Measurements from ENCODE around the gene DNAH14.

- TF ChIP-seq POLR2A (IDR thresholded peaks at IDR 0.05; ENCODE audit: borderline replicate concordance, extremely low read depth, insufficient read depth, insufficient read length) (no peak), SP1 (IDR thresholded peaks at IDR 0.05; ENCODE audit: low read depth) (no peak), EZH2 (IDR thresholded peaks at IDR 0.05) (no peak)
- TF ChIP-seq, protein P1, sequence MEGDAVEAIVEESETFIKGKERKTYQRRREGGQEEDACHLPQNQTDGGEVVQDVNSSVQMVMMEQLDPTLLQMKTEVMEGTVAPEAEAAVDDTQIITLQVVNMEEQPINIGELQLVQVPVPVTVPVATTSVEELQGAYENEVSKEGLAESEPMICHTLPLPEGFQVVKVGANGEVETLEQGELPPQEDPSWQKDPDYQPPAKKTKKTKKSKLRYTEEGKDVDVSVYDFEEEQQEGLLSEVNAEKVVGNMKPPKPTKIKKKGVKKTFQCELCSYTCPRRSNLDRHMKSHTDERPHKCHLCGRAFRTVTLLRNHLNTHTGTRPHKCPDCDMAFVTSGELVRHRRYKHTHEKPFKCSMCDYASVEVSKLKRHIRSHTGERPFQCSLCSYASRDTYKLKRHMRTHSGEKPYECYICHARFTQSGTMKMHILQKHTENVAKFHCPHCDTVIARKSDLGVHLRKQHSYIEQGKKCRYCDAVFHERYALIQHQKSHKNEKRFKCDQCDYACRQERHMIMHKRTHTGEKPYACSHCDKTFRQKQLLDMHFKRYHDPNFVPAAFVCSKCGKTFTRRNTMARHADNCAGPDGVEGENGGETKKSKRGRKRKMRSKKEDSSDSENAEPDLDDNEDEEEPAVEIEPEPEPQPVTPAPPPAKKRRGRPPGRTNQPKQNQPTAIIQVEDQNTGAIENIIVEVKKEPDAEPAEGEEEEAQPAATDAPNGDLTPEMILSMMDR (IDR thresholded peaks at IDR 0.05 in 2 of 3, conservative IDR thresholded peaks at IDR 0.05 in 1 of 3; ENCODE audit: borderline replicate concordance in 1 of 3, insufficient read depth in 1 of 3, low read depth in 2 of 3, low read length in 2 of 3) = no peak
Measured at GRCh38 chr1:225230483-225230882, 301.0 kb downstream of the DNAH14 start.
